Jurkat, Clone E6-1 (cell line): Measurements from ENCODE around the gene SLC34A1.

Experiments used
- DNase-seq: peaks from one replicate; pipeline ENCODE4 v3.0.0-alpha.2; 2011; ENCODE audit warnings: low read depth, low spot score
- H3K4me3 ChIP-seq: 2 replicates; pipeline ENCODE4 v1.5.1; 2011; ENCODE audit warnings: mild to moderate bottlenecking, low read length, control low read depth, moderate library complexity

SLC34A1 gene

GRCh38 chr5:177435847-177436536 is 51.8 kb downstream of the SLC34A1 start:
- no peak for DNase-seq
- H3K4me3 ChIP-seq = no peak overlapping the region

GRCh38 chr5:177437623-177438022 is 53.4 kb downstream of the SLC34A1 start:
- no peak for DNase-seq
- no peak overlapping the region for H3K4me3 ChIP-seq

- H3K4me3 ChIP-seq = no peak overlapping the region
- no peak for DNase-seq
Observed at GRCh38 chr5:177438468-177438867, 54.2 kb downstream of the SLC34A1 start.

- H3K4me3 ChIP-seq = no peak overlapping the region
- no peak for DNase-seq
Observed at GRCh38 chr5:177439518-177440053, 55.4 kb downstream of the SLC34A1 start.

- H3K4me3 ChIP-seq = no peak overlapping the region
- no peak for DNase-seq
Observed at GRCh38 chr5:177440211-177440989, 56.2 kb downstream of the SLC34A1 start.

DNA sequence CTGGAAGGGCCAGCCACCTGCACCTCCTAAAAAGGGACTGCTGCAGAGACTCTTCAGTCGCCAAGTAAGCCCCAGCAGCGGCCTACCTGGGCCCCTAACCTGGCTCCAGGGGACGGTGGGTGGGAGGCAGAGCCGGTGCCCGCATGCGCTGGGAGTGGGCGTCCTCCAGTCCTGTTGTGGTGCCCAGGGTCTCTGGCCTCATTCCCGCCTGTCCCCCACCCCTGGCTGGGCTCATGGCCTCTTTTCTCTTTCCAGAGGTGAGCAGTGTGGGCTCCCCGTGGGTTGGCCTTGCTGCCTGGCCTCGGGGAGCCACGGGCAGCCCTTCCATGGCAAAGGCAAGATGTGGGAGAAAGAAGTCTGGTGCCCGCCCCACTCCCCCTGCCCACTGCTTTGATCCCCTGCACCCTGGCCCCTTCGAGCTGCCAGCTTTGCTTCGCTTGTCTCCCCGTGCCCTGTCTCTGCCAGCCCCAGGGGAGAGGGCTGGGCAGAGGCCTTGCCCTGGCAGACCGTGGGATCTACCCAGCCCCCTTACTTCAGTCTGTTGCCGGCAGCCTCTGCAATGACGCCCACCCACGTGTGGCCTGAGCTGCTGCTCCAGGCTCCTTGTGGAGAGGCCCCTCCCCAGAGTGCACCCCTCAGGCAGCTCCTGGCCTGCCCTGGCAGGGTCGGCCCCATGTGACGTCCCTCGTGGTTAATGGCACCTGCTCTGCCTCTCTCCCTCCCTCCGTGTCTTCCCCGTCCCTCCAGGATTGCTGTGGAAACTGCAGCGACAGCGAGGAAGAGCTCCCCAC is 57.0 kb downstream of the SLC34A1 start:
- no peak overlapping the region for H3K4me3 ChIP-seq
- no peak for DNase-seq

DNA sequence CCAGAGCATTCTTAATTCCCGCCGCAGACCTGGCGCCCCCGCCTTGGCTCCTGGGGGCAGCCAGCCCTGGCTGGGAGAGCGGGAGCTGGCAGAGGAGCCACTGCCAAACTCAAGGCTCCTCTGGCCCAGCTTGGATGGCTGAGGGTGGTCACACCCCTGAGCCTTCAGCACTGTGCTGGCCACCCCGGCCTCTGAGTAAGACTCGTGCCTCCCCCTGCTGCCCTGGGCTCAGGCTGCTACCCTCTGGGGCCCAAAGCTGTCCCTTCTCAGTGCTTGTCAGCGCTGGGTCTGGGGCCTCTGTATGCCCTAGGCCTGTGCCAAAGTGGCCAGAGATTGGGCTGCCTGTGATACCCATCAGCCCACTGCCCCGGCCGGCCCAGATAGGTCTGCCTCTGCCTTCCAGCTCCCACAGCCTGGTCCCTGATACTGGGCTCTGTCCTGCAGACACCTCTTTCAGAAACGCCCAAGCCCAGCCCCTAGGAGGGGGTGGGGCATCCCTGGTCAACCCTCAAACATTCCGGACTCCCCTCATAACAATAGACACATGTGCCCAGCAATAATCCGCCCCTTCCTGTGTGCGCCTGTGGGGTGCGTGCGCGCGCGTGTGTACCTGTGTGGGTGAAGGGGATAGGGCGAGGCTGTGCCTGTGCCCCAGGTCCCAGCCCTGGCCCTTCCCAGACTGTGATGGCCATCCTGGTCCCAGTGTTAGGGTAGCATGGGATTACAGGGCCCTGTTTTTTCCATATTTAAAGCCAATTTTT is 58.0 kb downstream of the SLC34A1 start:
- no peak overlapping the region for H3K4me3 ChIP-seq
- no peak for DNase-seq

GRCh38 chr5:177443144-177443983 is 59.1 kb downstream of the SLC34A1 start:
- no peak overlapping the region for H3K4me3 ChIP-seq
- no peak for DNase-seq

DNA sequence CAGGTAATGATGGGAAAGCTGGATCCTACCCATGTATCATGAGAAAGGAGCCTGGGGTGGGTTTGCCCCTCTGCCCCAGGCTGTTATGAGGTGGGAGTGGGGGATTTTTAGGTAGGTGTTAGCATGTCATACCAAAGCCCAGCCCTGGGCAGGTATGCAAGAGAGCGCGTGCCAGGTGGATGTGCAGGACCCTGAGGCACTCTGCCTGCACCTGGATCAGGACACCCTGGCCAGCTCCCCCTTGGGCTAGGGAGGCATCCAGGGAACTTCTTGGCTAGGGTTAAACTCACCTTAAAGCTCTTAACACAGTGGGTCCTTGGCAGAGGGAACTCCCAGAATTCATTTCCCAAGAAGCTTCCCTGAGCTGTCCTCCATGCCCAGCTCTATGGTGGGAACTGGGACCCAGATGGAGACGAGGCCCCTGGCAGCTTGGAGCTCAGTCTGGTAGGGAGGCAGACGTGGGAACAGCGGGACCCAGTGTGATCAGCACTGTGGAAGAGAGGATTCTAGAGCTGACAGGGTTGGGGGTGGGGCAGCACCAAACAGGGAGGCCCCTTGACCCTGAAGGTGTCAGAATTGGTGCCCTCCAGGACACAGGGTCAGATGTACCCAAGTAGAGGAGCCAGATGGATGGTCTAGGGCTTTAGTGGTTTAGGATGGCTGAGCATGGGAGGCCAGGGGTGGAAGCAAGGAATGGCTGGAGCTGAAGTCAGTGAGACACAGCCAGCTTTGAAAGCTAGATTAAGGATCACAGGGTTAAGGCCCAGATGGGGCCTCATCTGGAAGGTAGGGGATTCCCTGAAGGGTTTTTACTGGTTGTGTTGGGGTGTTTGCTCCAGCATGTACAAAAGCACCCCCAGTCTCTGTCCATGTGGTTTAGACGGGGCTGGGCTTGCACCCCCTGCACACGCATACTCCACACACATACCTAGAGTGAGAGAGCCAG is 60.1 kb downstream of the SLC34A1 start:
- no peak for DNase-seq
- H3K4me3 ChIP-seq = no peak overlapping the region

- DNase-seq = peak; percentile 77
- H3K4me3 ChIP-seq = peak overlapping the region; percentile 66
Observed at GRCh38 chr5:177445052-177445916, 61.0 kb downstream of the SLC34A1 start.

GRCh38 chr5:177445917-177446199 is 61.6 kb downstream of the SLC34A1 start:
- DNase-seq = no peak
- peak overlapping the region; percentile 66 for H3K4me3 ChIP-seq

GRCh38 chr5:177446200-177447065 is 62.2 kb downstream of the SLC34A1 start, which contains the start of gene PRR7:
Gene PRR7 (plus strand): TSS chr5:177446814. CDS start chr5:177455068, 8,254 bp downstream.
- peak; percentile 63 for DNase-seq
- H3K4me3 ChIP-seq = peak within 1 kb of the TSS; percentile 66

GRCh38 chr5:177447066-177447610 is 62.9 kb downstream of the SLC34A1 start:
- DNase-seq = peak; percentile 75
- H3K4me3 ChIP-seq = peak overlapping the region; percentile 66

GRCh38 chr5:177447611-177448243 is 63.5 kb downstream of the SLC34A1 start:
- no peak for DNase-seq
- peak overlapping the region; percentile 66 for H3K4me3 ChIP-seq
